Epithelial cell of proximal tubule (primary cell): ENCODE results near the gene FANCC. TPM values are rescaled to one million over a fixed set of nuclear protein-coding genes. Genes with fewer than 3 reads are reported as not detected.

Source experiments
- DNase-seq: peaks from one replicate; pipeline ENCODE4 v3.0.0-alpha.2; 2011; ENCODE audit warnings: low read depth
- H3K4me3 ChIP-seq: 2 replicates; pipeline ENCODE4 v1.5.1; 2011; ENCODE audit warnings: low read depth, mild to moderate bottlenecking, low read length
- CTCF ChIP-seq: conservative IDR thresholded peaks from 2 replicates; pipeline ENCODE4 v1.5.1; 2012; ENCODE audit warnings: low read depth, mild to moderate bottlenecking, low read length
- total RNA-seq: library from RNA; depleted of rRNA; stranded (reverse); fragments of >200 nt; gene quantifications from 2 replicates; pipeline ENCODE4 v1.2.3, GENCODE V29; 2015

The FANCC gene
- total RNA-seq, 1 donor from 2014 or later, result 9.4 TPM

DNA sequence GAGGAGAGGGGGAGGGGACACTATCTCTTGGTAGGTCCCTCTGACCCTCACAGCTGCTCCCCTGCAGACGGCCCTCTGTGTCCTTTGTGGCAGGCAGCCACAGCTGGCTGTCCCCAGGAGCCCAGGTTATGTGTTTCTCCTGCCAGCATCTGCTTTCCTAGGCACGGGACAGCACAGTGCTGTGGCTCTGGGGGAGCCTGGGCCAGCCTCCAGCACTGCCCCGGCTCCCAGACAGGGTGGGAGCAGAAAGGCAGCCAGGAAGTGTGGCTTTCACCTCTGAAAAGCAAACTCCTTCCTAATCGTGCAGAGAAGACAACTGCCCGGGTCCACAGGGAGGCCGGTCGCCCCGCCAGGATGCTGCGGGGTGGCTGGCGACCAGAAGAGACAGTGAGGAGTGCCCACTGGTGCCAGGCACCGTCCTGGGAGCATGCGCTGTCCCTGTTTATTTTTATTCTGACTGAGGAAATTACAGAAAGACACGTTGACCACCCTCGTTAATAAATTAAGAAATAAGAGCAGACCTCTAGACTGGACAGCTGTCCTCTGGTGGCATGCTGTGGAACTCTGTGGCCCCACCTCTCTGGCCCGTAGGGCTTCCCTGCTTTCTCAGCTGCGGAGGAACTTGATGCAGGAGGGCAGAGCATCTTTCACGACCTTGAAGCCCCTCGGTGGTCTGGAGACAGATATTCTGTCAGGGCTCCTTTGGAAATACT lies 240.3 kb downstream of the FANCC start:
- DNase-seq, result no peak
- no peak overlapping the region for H3K4me3 ChIP-seq
- TF ChIP-seq CTCF, result no peak

- no peak for TF ChIP-seq CTCF
- no peak overlapping the region for H3K4me3 ChIP-seq
- DNase-seq, result no peak
These were observed 240.8 kb downstream of the FANCC start for GRCh38 chr9:95076696-95077052.

DNA sequence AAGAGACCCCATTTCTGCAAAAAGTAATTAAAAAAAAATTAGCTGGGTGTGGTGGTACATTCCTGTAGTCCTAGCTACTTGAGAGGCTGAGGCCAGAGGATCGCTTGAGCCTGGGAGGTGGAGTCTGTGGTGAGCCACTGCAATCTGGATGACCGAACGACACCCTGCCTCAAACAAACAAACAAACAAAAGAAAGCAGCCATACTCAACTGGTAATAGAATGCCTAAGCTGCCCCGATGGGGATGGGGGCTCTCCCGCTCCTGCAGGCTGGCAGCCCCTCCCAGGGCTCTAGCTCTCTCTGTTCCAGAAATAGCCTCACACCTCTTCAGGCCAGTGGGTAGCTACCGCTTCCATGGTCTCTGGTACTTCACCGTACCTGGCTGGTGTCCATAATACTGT lies 241.8 kb downstream of the FANCC start:
- TF ChIP-seq CTCF, result no peak
- no peak overlapping the region for H3K4me3 ChIP-seq
- DNase-seq, result no peak

- TF ChIP-seq CTCF, result no peak
- no peak for DNase-seq
- no peak overlapping the region for H3K4me3 ChIP-seq
These were observed 242.9 kb downstream of the FANCC start for GRCh38 chr9:95074632-95075031.

DNA sequence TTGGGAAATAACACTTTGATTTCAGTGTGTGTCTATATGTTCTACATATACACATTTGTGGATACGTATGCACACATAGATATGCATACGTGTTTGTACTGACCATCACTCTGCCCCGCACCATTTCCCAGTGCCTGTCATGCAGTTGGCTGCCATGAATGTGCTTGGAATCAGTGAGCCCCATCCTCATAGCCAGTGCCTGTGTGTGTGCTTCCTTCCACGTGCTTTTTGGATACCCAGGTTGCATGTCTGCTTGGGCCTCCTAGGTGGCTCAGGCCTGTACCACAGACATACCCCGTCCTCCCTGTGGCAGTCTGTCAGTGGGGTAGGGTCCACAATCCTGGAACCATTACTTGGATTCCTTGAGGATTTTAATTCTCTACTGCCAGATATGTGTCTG lies 243.6 kb downstream of the FANCC start:
- no peak for DNase-seq
- TF ChIP-seq CTCF, result no peak
- no peak overlapping the region for H3K4me3 ChIP-seq

DNA sequence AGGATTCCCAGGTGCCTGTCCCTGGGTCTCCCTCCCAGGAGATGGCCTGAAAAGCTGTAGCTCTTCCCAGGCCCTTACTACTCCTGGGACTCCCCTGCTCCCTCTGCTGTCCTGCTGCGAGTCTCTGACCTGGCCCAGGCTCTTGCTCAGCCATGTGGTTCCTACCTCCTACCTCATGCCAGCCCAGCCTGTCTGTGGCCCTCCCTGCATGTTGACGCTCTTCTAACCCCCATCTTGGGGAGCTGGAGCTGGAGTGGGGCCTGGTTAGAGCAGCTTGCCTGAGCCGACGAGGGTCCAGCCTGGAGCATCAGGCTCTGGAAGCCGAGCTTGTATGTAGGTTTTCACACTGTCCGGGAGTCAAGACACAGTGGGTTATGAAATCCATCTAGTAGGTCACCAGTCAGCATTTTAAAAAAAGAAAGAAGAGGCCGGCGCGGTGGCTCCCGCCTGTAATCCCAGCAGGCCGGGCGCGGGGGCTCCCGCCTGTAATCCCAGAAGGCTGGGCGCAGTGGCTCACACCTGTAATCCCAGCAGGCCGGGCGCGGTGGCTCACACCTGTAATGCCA lies 244.4 kb downstream of the FANCC start:
- TF ChIP-seq CTCF, result peak; percentile 67
- DNase-seq, result no peak
- H3K4me3 ChIP-seq, result no peak overlapping the region

DNA sequence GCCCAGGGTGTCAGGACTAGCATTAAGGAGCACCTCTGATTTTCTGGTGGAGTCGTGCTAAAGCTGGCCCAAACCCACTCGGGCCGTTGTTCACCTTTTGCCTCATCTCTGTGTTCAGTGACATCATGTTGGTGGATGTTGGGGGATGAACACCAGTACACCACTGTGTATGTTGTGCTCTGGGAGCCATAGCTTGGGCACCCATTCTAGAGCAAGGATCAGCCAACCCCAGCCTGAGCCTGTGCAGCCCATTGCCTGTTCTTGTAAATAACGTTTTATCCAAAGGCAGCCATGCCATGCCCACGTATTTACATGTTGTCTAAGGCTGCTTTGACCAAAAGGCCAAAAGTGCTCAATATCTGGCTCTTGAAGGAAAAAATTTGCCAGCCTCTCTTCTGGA lies 245.6 kb downstream of the FANCC start:
- no peak for DNase-seq
- no peak for TF ChIP-seq CTCF
- no peak overlapping the region for H3K4me3 ChIP-seq
